A549 treated with AZD2906 at 1 μM for 4 hours (cell line): ENCODE data around the gene SPATA6L. TPM values are rescaled to one million over a fixed set of nuclear protein-coding genes. Genes with fewer than 3 reads are reported as not detected.

Experiments
- total RNA-seq: library from RNA; stranded (reverse); fragments of 200-300 nt; extraction: Qiagen RNA extraction; gene quantifications from 5 replicates; pipeline ENCODE4 v1.2.3, GENCODE V29; 2022

SPATA6L gene
- 1.2 to 2.3 TPM (median 1.6 TPM) in 5 replicates for total RNA-seq

GRCh38 chr9:4666042-4666699, at the start of gene SPATA6L:
TSS of gene SPATA6L (minus strand) at chr9:4666480. CDS start at chr9:4666250, 230 bp downstream.

GRCh38 chr9:4679268-4680172, 13.2 kb upstream of the SPATA6L start, which contains the start of gene CDC37L1:
TSS of gene CDC37L1 (plus strand) at chr9:4679569. CDS start at chr9:4679768, 199 bp downstream.

GRCh38 chr9:4662108-4662988, 3.9 kb downstream of the SPATA6L start, which contains the start of gene PLPP6:
TSS of gene PLPP6 (plus strand) at chr9:4662294. CDS start at chr9:4662376, 82 bp downstream.

Other genes starting within 250 kb of the SPATA6L start
- gene SLC1A1, start 176.0 kb downstream of the SPATA6L start, total RNA-seq, result 0.88 to 1.2 TPM (median 1.2 TPM) in 5 replicates
- gene PLPP6, start 4.2 kb downstream of the SPATA6L start, total RNA-seq, result 8.7 to 11.9 TPM (median 10.9 TPM) in 5 replicates
- 12.1 to 15.3 TPM (median 13.4 TPM) in 5 replicates for gene CDC37L1, start 13.1 kb upstream of the SPATA6L start, total RNA-seq
- 44.6 to 56.2 TPM (median 52.7 TPM) in 5 replicates for gene AK3, start 74.7 kb upstream of the SPATA6L start, total RNA-seq
- gene RCL1, start 126.5 kb upstream of the SPATA6L start, total RNA-seq, result 51.5 to 54.6 TPM (median 53.4 TPM) in 5 replicates